HepG2 (cell line): ENCODE results near the gene AKTIP. TPM values are rescaled to one million over a fixed set of nuclear protein-coding genes. Genes with fewer than 3 reads are reported as not detected.

Experiments used
- ATAC-seq: fragments of 200-7000 bp; cut with Tn5 transposase; 3 replicates; pipeline ENCODE4 v1.9.1; 2020; ENCODE audit warnings: mild to moderate bottlenecking, moderate library complexity
- BruUV-seq: library from RNA; stranded (reverse); fragments of 400-500 nt; replicated peaks from 2 replicates; lab custom pipeline; 2021; lab: Mats Ljungman, UMichigan
- CTCF ChIA-PET: fragments of 300-600 bp; formaldehyde crosslinking; extraction: SDS; loops from one replicate; lab custom pipeline; 2021; ENCODE audit warnings: low total read pairs, inconsistent platforms, low intra/inter-chr PET ratio; lab: Yijun Ruan, JAX
- POLR2A ChIA-PET: fragments of 350-600 bp; sonication (Branson Sonifier 250); formaldehyde crosslinking; loops from one replicate; lab custom pipeline; 2020; ENCODE audit warnings: antibody characterized with exemption, inconsistent platforms; lab: Yijun Ruan, JAX
- DNase-seq: peaks from one replicate; pipeline ENCODE4 v3.0.0-alpha.2; 2015; ENCODE audit warnings: low spot score
- FAIRE-seq: peaks from 3 replicates; lab custom pipeline; 2011; peaks lifted over from hg19 to GRCh38; lab: Jason Lieb, UNC
- H2AFZ ChIP-seq: one replicate; pipeline ENCODE4 v1.6.1; 2011; ENCODE audit warnings: low read length, inconsistent platforms
- H3K27ac ChIP-seq: fragments of 300-600 bp; 3 replicates; pipeline ENCODE4 v1.8.0; 2011; ENCODE audit warnings: mixed run types, mild to moderate bottlenecking, mixed read lengths, low read length, inconsistent platforms; ENCODE audit not compliant: insufficient read depth; ENCODE audit errors: extremely low read length
- H3K27me3 ChIP-seq, 2 experiments: fragments of 200-600 bp in 1 of 2; 2 replicates in 1 of 2; 3 replicates in 1 of 2; pipeline versions ENCODE4 v1.6.0 to v1.8.0; 2011; ENCODE audit warnings: low read length in 2 of 2, mild to moderate bottlenecking in 2 of 2, moderate library complexity in 2 of 2, inconsistent platforms in 1 of 2; ENCODE audit not compliant: insufficient read depth in 2 of 2, control insufficient read depth in 1 of 2
- H3K36me3 ChIP-seq, 2 experiments: fragments of 200-600 bp in 1 of 2; replicated peaks in 1 of 2; 2 replicates in 1 of 2; 3 replicates in 1 of 2; pipeline versions ENCODE4 v1.5.1 to v1.8.0; 2011; ENCODE audit warnings: low read length in 2 of 2, inconsistent platforms in 1 of 2; ENCODE audit not compliant: insufficient read depth in 2 of 2, control insufficient read depth in 1 of 2
- H3K4me1 ChIP-seq: 2 replicates; pipeline ENCODE4 v1.5.1; 2012; ENCODE audit warnings: low read length, inconsistent platforms; ENCODE audit not compliant: insufficient read depth
- H3K4me2 ChIP-seq: 2 replicates; pipeline ENCODE4 v1.6.0; 2011; ENCODE audit warnings: low read depth, low read length, inconsistent platforms
- H3K4me3 ChIP-seq, 3 experiments: fragments of 200-600 bp in 1 of 3; sonication (generic), shearing (Covaris generic) in 1 of 3; replicated peaks in 1 of 3; 2 replicates each; pipeline ENCODE4 v1.5.1; 2011 to 2016; ENCODE audit warnings: low read length in 3 of 3, inconsistent platforms in 2 of 3, low read depth in 2 of 3, mild to moderate bottlenecking in 2 of 3, control low read depth in 1 of 3, mixed read lengths in 1 of 3; ENCODE audit not compliant: insufficient read depth in 1 of 3
- H3K79me2 ChIP-seq: one replicate; pipeline ENCODE4 v1.6.1; 2011; ENCODE audit warnings: low read length, inconsistent platforms; ENCODE audit not compliant: insufficient read depth
- H3K9ac ChIP-seq: 2 replicates; pipeline ENCODE4 v1.6.0; 2011; ENCODE audit warnings: mild to moderate bottlenecking, low read depth, low read length, inconsistent platforms; ENCODE audit not compliant: insufficient read depth
- H3K9me3 ChIP-seq: 2 replicates; pipeline ENCODE4 v1.5.1; 2012; ENCODE audit warnings: mild to moderate bottlenecking, low read length
- H4K20me1 ChIP-seq: 2 replicates; pipeline ENCODE4 v1.6.0; 2011; ENCODE audit warnings: inconsistent platforms, mild to moderate bottlenecking, low read length, moderate library complexity; ENCODE audit not compliant: insufficient read depth
- ETV5 ChIP-seq: IDR thresholded peaks from 2 replicates; pipeline ENCODE4 v1.6.1; 2018; ENCODE audit warnings: missing biosample characterization, missing genetic modification reagents, inconsistent platforms, borderline replicate concordance
- FOXO1 ChIP-seq: sonication (generic); formaldehyde crosslinking; IDR thresholded peaks from 2 replicates; pipeline ENCODE4 v1.4.0; 2020; ENCODE audit warnings: missing genetic modification reagents
- HOXA9 ChIP-seq: sonication (generic); formaldehyde crosslinking; IDR thresholded peaks from 2 replicates; pipeline ENCODE4 v1.8.1; 2022; ENCODE audit warnings: missing genetic modification reagents, mild to moderate bottlenecking, moderate library complexity, borderline replicate concordance
- RNF2 ChIP-seq: fragments of 450-650 bp; conservative IDR thresholded peaks from 2 replicates; pipeline ENCODE4 v1.6.1; 2016; ENCODE audit warnings: low read depth
- SAFB2 ChIP-seq: sonication (generic); formaldehyde crosslinking; IDR thresholded peaks from 2 replicates; pipeline ENCODE4 v1.5.1; 2020; ENCODE audit warnings: missing genetic modification reagents, low read depth, mild to moderate bottlenecking, borderline replicate concordance
- ZBTB7B ChIP-seq: sonication (generic); formaldehyde crosslinking; IDR thresholded peaks from 2 replicates; pipeline ENCODE4 v1.4.0; 2020; ENCODE audit warnings: missing genetic modification reagents
- ZNF235 ChIP-seq: sonication (generic); formaldehyde crosslinking; IDR thresholded peaks from 2 replicates; pipeline ENCODE4 v1.8.1; 2023; ENCODE audit warnings: mild to moderate bottlenecking, missing genetic modification reagents, borderline replicate concordance
- ZNF441 ChIP-seq: sonication (generic); formaldehyde crosslinking; IDR thresholded peaks from 2 replicates; pipeline ENCODE4 v1.7.0; 2021; ENCODE audit warnings: missing genetic modification reagents, borderline replicate concordance
- ZNF530 ChIP-seq: sonication (generic); formaldehyde crosslinking; IDR thresholded peaks from 2 replicates; pipeline ENCODE4 v1.5.0; 2020; ENCODE audit warnings: low read depth, mild to moderate bottlenecking, missing genetic modification reagents
- WGBS: methylation state at CpG from one replicate; pipeline ENCODE4 v1.1.6; 2017; ENCODE audit warnings: low lambda C conversion rate; 5-methylcytosine and 5-hydroxymethylcytosine counted together
- in situ Hi-C: cut with HindIII; loops from 2 replicates; pipeline ENCODE4 v1.10.0; 2017; ENCODE audit warnings: low pct_unique_long_range_greater_than_20kb; ENCODE audit not compliant: extremely low pct_ligation_motif_present
- intact Hi-C: fragments of 100-400 bp; cut with micrococcal nuclease; formaldehyde crosslinking; loops from one replicate; pipeline ENCODE4 v1.10.0; 2022; ENCODE audit not compliant: unreplicated experiment
- polyA plus RNA-seq, 8 experiments: library from polyadenylated mRNA; depleted of rRNA in 3 of 8; stranded (reverse) in 7 of 8; unstranded in 1 of 8; fragments of >200 nt; fragmentation: Illumina TruSeq in 4 of 8; extraction: Trizol in 4 of 8; gene quantifications; 2 replicates each; pipeline versions ENCODE4 v1.2.1 to v1.2.3, GENCODE V29; 2011 to 2016; ENCODE audit warnings: low read depth in 4 of 8, missing spikeins in 1 of 8, mixed read lengths in 1 of 8; ENCODE audit not compliant: insufficient read depth in 1 of 8
- total RNA-seq, 5 experiments: library from RNA; depleted of rRNA; stranded (reverse); fragments of >200 nt; fragmentation: Illumina TruSeq; extraction: Trizol; gene quantifications; 2 replicates each; pipeline ENCODE4 v1.2.3, GENCODE V29; 2016; ENCODE audit warnings: low read depth in 1 of 5
- TF ChIP-seq, protein P1 (sequence below): sonication (generic); formaldehyde crosslinking; IDR thresholded peaks from 2 replicates; pipeline ENCODE4 v1.4.0; 2020; ENCODE audit warnings: mild to moderate bottlenecking, missing genetic modification reagents
- TF ChIP-seq, protein P2 (sequence below): sonication (generic); formaldehyde crosslinking; IDR thresholded peaks from 2 replicates; pipeline ENCODE4 v1.9.0; 2022; ENCODE audit warnings: missing genetic modification reagents, mild to moderate bottlenecking, borderline replicate concordance

The AKTIP gene
- total and polyA plus RNA-seq, 2 of the 13 experiments (the other 11 are each of a cell fraction or from before 2014, with no cell fraction given), result 28.8 to 49.0 TPM

DNA sequence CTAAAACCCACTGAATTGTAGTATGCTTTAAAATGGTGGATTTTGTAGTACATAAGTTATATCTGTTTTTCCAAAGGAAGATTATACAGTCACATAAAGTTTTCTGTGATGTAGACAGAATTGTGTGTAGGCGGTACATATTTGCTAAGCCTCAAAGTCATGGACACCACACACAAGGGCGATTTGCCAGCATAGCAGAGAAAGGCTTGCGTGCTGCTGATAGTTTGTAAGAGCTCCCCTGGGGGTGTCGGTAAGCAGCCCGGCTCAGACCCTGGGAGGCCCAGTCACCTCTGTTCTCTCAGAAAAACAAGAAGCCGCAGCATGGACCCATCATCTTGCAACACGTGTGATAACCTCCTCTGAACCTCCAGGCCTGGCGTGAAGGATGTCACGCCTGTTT lies 38.3 kb upstream of the AKTIP start:
- no peak overlapping the region for H3K9ac ChIP-seq
- H3K4me3 ChIP-seq, result no peak overlapping the region
- peaks cover 32% of the 10 kb centered on the region for H3K4me1 ChIP-seq
- no peak overlapping the region for H2AFZ ChIP-seq
- H3K27ac ChIP-seq, result no peak overlapping the region
- in situ Hi-C loops (loop anchor here (10.0 kb wide), 1 partner anchor 1713 kb away; no protein-coding TSS in a partner anchor), intact Hi-C loops (loop anchor here (10.0 kb wide), 3 partner anchors 233 to 743 kb away; partner anchors contain the start of gene IRX3)
- whole genome bisulfite sequencing, result 88% methylated on average over 9 of the region's 9 CpGs
- BruUV-seq, result no TSS peak
- no peaks in the 10 kb centered on the region for H3K36me3 ChIP-seq
- TF ChIP-seq, protein P1, sequence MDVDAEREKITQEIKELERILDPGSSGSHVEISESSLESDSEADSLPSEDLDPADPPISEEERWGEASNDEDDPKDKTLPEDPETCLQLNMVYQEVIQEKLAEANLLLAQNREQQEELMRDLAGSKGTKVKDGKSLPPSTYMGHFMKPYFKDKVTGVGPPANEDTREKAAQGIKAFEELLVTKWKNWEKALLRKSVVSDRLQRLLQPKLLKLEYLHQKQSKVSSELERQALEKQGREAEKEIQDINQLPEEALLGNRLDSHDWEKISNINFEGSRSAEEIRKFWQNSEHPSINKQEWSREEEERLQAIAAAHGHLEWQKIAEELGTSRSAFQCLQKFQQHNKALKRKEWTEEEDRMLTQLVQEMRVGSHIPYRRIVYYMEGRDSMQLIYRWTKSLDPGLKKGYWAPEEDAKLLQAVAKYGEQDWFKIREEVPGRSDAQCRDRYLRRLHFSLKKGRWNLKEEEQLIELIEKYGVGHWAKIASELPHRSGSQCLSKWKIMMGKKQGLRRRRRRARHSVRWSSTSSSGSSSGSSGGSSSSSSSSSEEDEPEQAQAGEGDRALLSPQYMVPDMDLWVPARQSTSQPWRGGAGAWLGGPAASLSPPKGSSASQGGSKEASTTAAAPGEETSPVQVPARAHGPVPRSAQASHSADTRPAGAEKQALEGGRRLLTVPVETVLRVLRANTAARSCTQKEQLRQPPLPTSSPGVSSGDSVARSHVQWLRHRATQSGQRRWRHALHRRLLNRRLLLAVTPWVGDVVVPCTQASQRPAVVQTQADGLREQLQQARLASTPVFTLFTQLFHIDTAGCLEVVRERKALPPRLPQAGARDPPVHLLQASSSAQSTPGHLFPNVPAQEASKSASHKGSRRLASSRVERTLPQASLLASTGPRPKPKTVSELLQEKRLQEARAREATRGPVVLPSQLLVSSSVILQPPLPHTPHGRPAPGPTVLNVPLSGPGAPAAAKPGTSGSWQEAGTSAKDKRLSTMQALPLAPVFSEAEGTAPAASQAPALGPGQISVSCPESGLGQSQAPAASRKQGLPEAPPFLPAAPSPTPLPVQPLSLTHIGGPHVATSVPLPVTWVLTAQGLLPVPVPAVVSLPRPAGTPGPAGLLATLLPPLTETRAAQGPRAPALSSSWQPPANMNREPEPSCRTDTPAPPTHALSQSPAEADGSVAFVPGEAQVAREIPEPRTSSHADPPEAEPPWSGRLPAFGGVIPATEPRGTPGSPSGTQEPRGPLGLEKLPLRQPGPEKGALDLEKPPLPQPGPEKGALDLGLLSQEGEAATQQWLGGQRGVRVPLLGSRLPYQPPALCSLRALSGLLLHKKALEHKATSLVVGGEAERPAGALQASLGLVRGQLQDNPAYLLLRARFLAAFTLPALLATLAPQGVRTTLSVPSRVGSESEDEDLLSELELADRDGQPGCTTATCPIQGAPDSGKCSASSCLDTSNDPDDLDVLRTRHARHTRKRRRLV (CRISPR knock-in tag), result no peak
- TF ChIP-seq ZNF441 (CRISPR knock-in tag), result no peak
- no peak for TF ChIP-seq ZBTB7B (CRISPR knock-in tag)
- no peak for TF ChIP-seq RNF2
- TF ChIP-seq, protein P2, sequence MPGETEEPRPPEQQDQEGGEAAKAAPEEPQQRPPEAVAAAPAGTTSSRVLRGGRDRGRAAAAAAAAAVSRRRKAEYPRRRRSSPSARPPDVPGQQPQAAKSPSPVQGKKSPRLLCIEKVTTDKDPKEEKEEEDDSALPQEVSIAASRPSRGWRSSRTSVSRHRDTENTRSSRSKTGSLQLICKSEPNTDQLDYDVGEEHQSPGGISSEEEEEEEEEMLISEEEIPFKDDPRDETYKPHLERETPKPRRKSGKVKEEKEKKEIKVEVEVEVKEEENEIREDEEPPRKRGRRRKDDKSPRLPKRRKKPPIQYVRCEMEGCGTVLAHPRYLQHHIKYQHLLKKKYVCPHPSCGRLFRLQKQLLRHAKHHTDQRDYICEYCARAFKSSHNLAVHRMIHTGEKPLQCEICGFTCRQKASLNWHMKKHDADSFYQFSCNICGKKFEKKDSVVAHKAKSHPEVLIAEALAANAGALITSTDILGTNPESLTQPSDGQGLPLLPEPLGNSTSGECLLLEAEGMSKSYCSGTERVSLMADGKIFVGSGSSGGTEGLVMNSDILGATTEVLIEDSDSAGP (CRISPR knock-in tag), result no peak
- TF ChIP-seq FOXO1 (CRISPR knock-in tag), result no peak
- no peak for TF ChIP-seq HOXA9 (CRISPR knock-in tag)
- no peak for TF ChIP-seq ZNF530 (CRISPR knock-in tag)
- TF ChIP-seq ZNF235 (CRISPR knock-in tag), result no peak
- no peak for TF ChIP-seq SAFB2
- TF ChIP-seq ETV5 (CRISPR knock-in tag), result no peak
- DNase-seq (no peak), ATAC-seq (no peak), FAIRE-seq (no peak)
- H3K79me2 ChIP-seq, result no peaks in the 10 kb centered on the region
- ChIA-PET CTCF (no interaction called here), POLR2A (no interaction called here)
- H4K20me1 ChIP-seq, result no peaks in the 10 kb centered on the region
- no peaks in the 10 kb centered on the region for H3K9me3 ChIP-seq
- H3K27me3 ChIP-seq, result no peaks in the 10 kb centered on the region
- H3K4me2 ChIP-seq, result no peak overlapping the region
